GM12878 (cell line): ENCODE data around the gene PTPRN2.

Experiments used
- ASH2L ChIP-seq: fragments of 300-600, 200-600 bp; sonication (generic); IDR thresholded peaks from 2 replicates; pipeline ENCODE4 v1.6.1; 2017; ENCODE audit warnings: low read depth, mild to moderate bottlenecking, borderline replicate concordance
- GABPA ChIP-seq: IDR thresholded peaks from 2 replicates; pipeline ENCODE4 v1.6.1; 2014; ENCODE audit warnings: antibody characterized with exemption, low read depth, mild to moderate bottlenecking, inconsistent platforms
- IRF3 ChIP-seq: fragments of 450-650 bp; IDR thresholded peaks from 2 replicates; pipeline ENCODE4 v1.6.1; 2014; ENCODE audit warnings: mild to moderate bottlenecking
- POLR2A ChIP-seq: IDR thresholded peaks from 2 replicates; pipeline ENCODE4 v1.6.1; 2011; ENCODE audit warnings: low read depth, mild to moderate bottlenecking, low read length
- POLR2AphosphoS5 ChIP-seq: IDR thresholded peaks from 2 replicates; pipeline ENCODE4 v1.6.1; 2011; ENCODE audit warnings: mild to moderate bottlenecking, low read length, inconsistent platforms
- TF ChIP-seq, protein P1 (sequence below): IDR thresholded peaks from 2 replicates; pipeline ENCODE4 v1.6.1; 2011; ENCODE audit warnings: borderline replicate concordance, low read depth, mild to moderate bottlenecking, moderate library complexity, low read length; ENCODE audit not compliant: insufficient read depth, poor library complexity, severe bottlenecking

DNA sequence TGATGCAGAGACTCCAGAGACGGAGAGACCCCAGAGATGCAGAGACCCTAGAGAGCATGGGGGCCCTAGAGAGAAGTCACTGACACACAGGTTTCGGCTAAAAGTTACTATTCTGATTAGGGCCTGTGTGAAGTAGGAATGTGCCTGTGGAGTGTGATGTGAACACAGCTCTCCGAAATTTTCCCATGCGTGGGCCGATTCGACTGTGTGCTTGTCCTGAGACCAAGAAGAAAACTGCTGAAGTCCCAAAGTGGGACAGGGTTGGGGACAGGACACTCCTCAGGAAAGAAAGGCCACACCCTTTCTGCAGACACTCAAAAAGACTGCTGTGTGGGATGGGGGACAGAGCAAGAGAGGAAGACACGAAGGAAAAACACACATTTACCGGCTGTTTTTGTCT lies 533.5 kb downstream of the PTPRN2 start:
- TF ChIP-seq, protein P1, sequence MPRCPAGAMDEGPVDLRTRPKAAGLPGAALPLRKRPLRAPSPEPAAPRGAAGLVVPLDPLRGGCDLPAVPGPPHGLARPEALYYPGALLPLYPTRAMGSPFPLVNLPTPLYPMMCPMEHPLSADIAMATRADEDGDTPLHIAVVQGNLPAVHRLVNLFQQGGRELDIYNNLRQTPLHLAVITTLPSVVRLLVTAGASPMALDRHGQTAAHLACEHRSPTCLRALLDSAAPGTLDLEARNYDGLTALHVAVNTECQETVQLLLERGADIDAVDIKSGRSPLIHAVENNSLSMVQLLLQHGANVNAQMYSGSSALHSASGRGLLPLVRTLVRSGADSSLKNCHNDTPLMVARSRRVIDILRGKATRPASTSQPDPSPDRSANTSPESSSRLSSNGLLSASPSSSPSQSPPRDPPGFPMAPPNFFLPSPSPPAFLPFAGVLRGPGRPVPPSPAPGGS = no peak
- TF ChIP-seq GABPA (no peak), POLR2AphosphoS5 (no peak), IRF3 (no peak), ASH2L (no peak), POLR2A (no peak)
